K562 (cell line): ENCODE measurements around the gene JPH3. TPM values are rescaled to one million over a fixed set of nuclear protein-coding genes. Genes with fewer than 3 reads are reported as not detected.

Experiments
- ATAC-seq: fragments of 200-7000 bp; cut with Tn5 transposase; 3 replicates; pipeline ENCODE4 v1.9.1; 2020; ENCODE audit warnings: moderate library complexity
- BruUV-seq: library from RNA; stranded (reverse); fragments of 400-500 nt; replicated peaks from 2 replicates; lab custom pipeline; 2021; lab: Mats Ljungman, UMichigan
- CTCF ChIA-PET: fragments of 300-600 bp; formaldehyde crosslinking; extraction: SDS; loops from one replicate; lab custom pipeline; 2021; ENCODE audit warnings: low intra/inter-chr PET ratio; lab: Yijun Ruan, JAX
- POLR2A ChIA-PET: fragments of 300-600, 350-650 bp; sonication (Branson Sonifier 250); formaldehyde crosslinking; extraction: SDS; loops from one replicate; lab custom pipeline; 2021; ENCODE audit warnings: antibody characterized with exemption, inconsistent platforms; lab: Yijun Ruan, JAX
- DNase-seq, 4 experiments: peaks; one replicate each; pipeline versions ENCODE4 v3.0.0 to v3.0.0-alpha.2; 2011 to 2018; ENCODE audit warnings: low spot score in 3 of 4, mixed read lengths in 3 of 4; ENCODE audit errors: extremely low read depth in 1 of 4
- FAIRE-seq: peaks from 2 replicates; lab custom pipeline; 2011; peaks lifted over from hg19 to GRCh38; lab: Jason Lieb, UNC
- H2AFZ ChIP-seq: 2 replicates; pipeline ENCODE4 v1.6.0; 2011; ENCODE audit warnings: low read depth, low read length, control low read depth, inconsistent platforms
- H3K27ac ChIP-seq: fragments of 200-600 bp; 3 replicates; pipeline ENCODE4 v1.8.0; 2011; ENCODE audit warnings: low read depth, mild to moderate bottlenecking, control low read depth, inconsistent platforms, low read length, moderate library complexity, mixed read lengths; ENCODE audit errors: extremely low read depth
- H3K27me3 ChIP-seq, 2 experiments: fragments of 300-600 bp in 1 of 2; 2 replicates in 1 of 2; 3 replicates in 1 of 2; pipeline versions ENCODE4 v1.6.0 to v1.8.0; 2011; ENCODE audit warnings: inconsistent platforms in 2 of 2, low read length in 2 of 2, mild to moderate bottlenecking in 1 of 2, mixed read lengths in 1 of 2, moderate library complexity in 1 of 2; ENCODE audit not compliant: control insufficient read depth in 2 of 2, insufficient read depth in 2 of 2
- H3K36me3 ChIP-seq: fragments of 300-600 bp; 3 replicates; pipeline ENCODE4 v1.8.0; 2011; ENCODE audit warnings: mild to moderate bottlenecking, low read length, inconsistent platforms; ENCODE audit not compliant: control insufficient read depth, insufficient read depth
- H3K4me1 ChIP-seq, 2 experiments: fragments of 200-600 bp in 1 of 2; replicated peaks in 1 of 2; 2 replicates in 1 of 2; 3 replicates in 1 of 2; pipeline versions ENCODE4 v1.5.1 to v1.8.0; 2011; ENCODE audit warnings: inconsistent platforms in 2 of 2, low read length in 2 of 2, mild to moderate bottlenecking in 1 of 2, mixed read lengths in 1 of 2, moderate library complexity in 1 of 2; ENCODE audit not compliant: control insufficient read depth in 2 of 2, insufficient read depth in 2 of 2
- H3K4me2 ChIP-seq: 2 replicates; pipeline ENCODE4 v1.6.1; 2011; ENCODE audit warnings: low read length, control low read depth, inconsistent platforms, mixed read lengths; ENCODE audit not compliant: insufficient read depth
- H3K4me3 ChIP-seq: fragments of 200-600 bp; sonication (generic), shearing (Covaris generic); 2 replicates; pipeline ENCODE4 v1.5.1; 2016; ENCODE audit warnings: control low read depth, inconsistent platforms
- H3K79me2 ChIP-seq: fragments of 200-600 bp; 3 replicates; pipeline ENCODE4 v1.8.0; 2011; ENCODE audit warnings: low read length, inconsistent platforms; ENCODE audit not compliant: control insufficient read depth, insufficient read depth
- H3K9ac ChIP-seq, 2 experiments: 2 replicates each; pipeline versions ENCODE4 v1.6.0 to v1.6.1; 2011; ENCODE audit warnings: low read depth in 2 of 2, low read length in 2 of 2, control low read depth in 1 of 2, inconsistent platforms in 1 of 2, mild to moderate bottlenecking in 1 of 2, mixed read lengths in 1 of 2; ENCODE audit not compliant: insufficient read depth in 1 of 2
- H3K9me1 ChIP-seq: one replicate; pipeline ENCODE4 v1.6.0; 2011; ENCODE audit warnings: inconsistent platforms, mild to moderate bottlenecking, low read length, moderate library complexity; ENCODE audit not compliant: control insufficient read depth, insufficient read depth
- H3K9me3 ChIP-seq: replicated peaks from 2 replicates; pipeline ENCODE4 v1.5.1; 2011; ENCODE audit warnings: low read depth, low read length, inconsistent platforms; ENCODE audit not compliant: control insufficient read depth, insufficient read depth
- H4K20me1 ChIP-seq: replicated peaks from 2 replicates; pipeline ENCODE4 v1.6.1; 2011; ENCODE audit warnings: low read length, inconsistent platforms, mixed read lengths; ENCODE audit not compliant: control insufficient read depth, insufficient read depth
- DMBX1 ChIP-seq: fragments of 250-450 bp; sonication (Bioruptor Pico); IDR thresholded peaks from 2 replicates; pipeline ENCODE4 v1.8.0; 2022; ENCODE audit warnings: inconsistent platforms, mild to moderate bottlenecking, moderate library complexity, borderline replicate concordance
- HMGXB4 ChIP-seq: sonication (generic); formaldehyde crosslinking; IDR thresholded peaks from 2 replicates; pipeline ENCODE4 v1.8.1; 2023; ENCODE audit warnings: mild to moderate bottlenecking, missing genetic modification reagents
- JUND ChIP-seq, 2 experiments: IDR thresholded peaks; 2 replicates in 1 of 2; 3 replicates in 1 of 2; pipeline ENCODE4 v1.6.1; 2011; ENCODE audit warnings: borderline replicate concordance in 2 of 2, low read depth in 2 of 2, low read length in 2 of 2, improper control_type of control experiment in 1 of 2, missing biosample characterization in 1 of 2, missing genetic modification characterization in 1 of 2, missing genetic modification reagents in 1 of 2
- KDM2B ChIP-seq: fragments of 250-450 bp; sonication (Bioruptor Pico); IDR thresholded peaks from 2 replicates; pipeline ENCODE4 v1.8.0; 2021; ENCODE audit warnings: mild to moderate bottlenecking, moderate library complexity
- MAFG ChIP-seq: fragments of 450-650 bp; conservative IDR thresholded peaks from 2 replicates; pipeline ENCODE4 v1.6.1; 2016; ENCODE audit warnings: missing genetic modification characterization, missing compliant biosample characterization
- MYBL2 ChIP-seq, 2 experiments: fragments of 450-650 bp in 1 of 2; sonication (generic) in 1 of 2; formaldehyde crosslinking in 1 of 2; IDR thresholded peaks; 2 replicates each; pipeline versions ENCODE4 v1.6.1 to v1.8.1; 2017 to 2022; ENCODE audit warnings: borderline replicate concordance in 1 of 2, inconsistent platforms in 1 of 2, low read depth in 1 of 2, mild to moderate bottlenecking in 1 of 2, missing genetic modification reagents in 1 of 2, moderate library complexity in 1 of 2
- NFATC3 ChIP-seq: fragments of 450-650 bp; IDR thresholded peaks from 2 replicates; pipeline ENCODE4 v1.6.1; 2017; ENCODE audit warnings: mild to moderate bottlenecking
- PTBP1 ChIP-seq: fragments of 200-400 bp; formaldehyde crosslinking; IDR thresholded peaks from 2 replicates; pipeline ENCODE4 v1.6.1; 2017; ENCODE audit warnings: low read depth, low read length
- SAP30 ChIP-seq: fragments of 200-600 bp; sonication (generic); IDR thresholded peaks from 2 replicates; pipeline ENCODE4 v1.6.1; 2012; ENCODE audit warnings: borderline replicate concordance, low read depth, mild to moderate bottlenecking, moderate library complexity, low read length, control low read depth, inconsistent platforms; ENCODE audit not compliant: insufficient read depth, poor library complexity, severe bottlenecking
- ZNF644 ChIP-seq: fragments of 200-800 bp; sonication (Bioruptor generic); IDR thresholded peaks from 2 replicates; pipeline ENCODE4 v1.6.1; 2016; ENCODE audit warnings: low read depth, missing genetic modification characterization, missing compliant biosample characterization
- WGBS: fragments of 100-300 bp; shearing (Covaris generic); methylation state at CpG from one replicate; pipeline ENCODE4 v1.1.6; 2016; ENCODE audit warnings: low coverage, mixed read lengths; ENCODE audit not compliant: insufficient coverage; ENCODE audit errors: missing lambda C conversion rate; 5-methylcytosine and 5-hydroxymethylcytosine counted together
- in situ Hi-C: fragments of 300-500 bp; cut with MboI; formaldehyde crosslinking; loops from 4 replicates; pipeline ENCODE4 v1.15.0; 2018; ENCODE audit warnings: inconsistent platforms, mixed read lengths
- intact Hi-C: fragments of 100-400 bp; cut with micrococcal nuclease; formaldehyde crosslinking; loops from 2 replicates; pipeline ENCODE4 v1.14.2; 2022
- polyA plus RNA-seq, 8 experiments: library from polyadenylated mRNA; depleted of rRNA in 4 of 8; stranded (reverse) in 5 of 8; unstranded in 3 of 8; fragments of >200 nt; fragmentation: Nextera tagmentation in 2 of 8; fragmentation: Illumina TruSeq in 1 of 8; extraction: Ambion mirVana in 2 of 8; extraction: Trizol in 1 of 8; gene quantifications; 2 replicates each; pipeline versions ENCODE4 v1.2.1 to v1.2.3, GENCODE V29; 2011 to 2014; ENCODE audit warnings: inconsistent platforms in 1 of 8, missing spikeins in 1 of 8
- total RNA-seq, 7 experiments: library from RNA; depleted of rRNA in 6 of 7; stranded (reverse); fragments of >200 nt in 6 of 7; fragmentation: Illumina TruSeq in 2 of 7; extraction: Trizol in 2 of 7; gene quantifications; 2 replicates each; pipeline versions ENCODE4 v1.2.1 to v1.2.3, GENCODE V29; 2011 to 2021; ENCODE audit warnings: low replicate concordance in 1 of 7
- TF ChIP-seq, protein P1 (sequence below): fragments of 450-650 bp; IDR thresholded peaks from 2 replicates; pipeline ENCODE4 v1.7.1; 2018; ENCODE audit warnings: mild to moderate bottlenecking, low read depth; ENCODE audit not compliant: partially characterized antibody
- TF ChIP-seq, protein P2 (sequence below): fragments of 250-450 bp; sonication (Bioruptor Pico); IDR thresholded peaks from 2 replicates; pipeline ENCODE4 v1.8.0; 2022; ENCODE audit warnings: moderate library complexity, mild to moderate bottlenecking, inconsistent platforms
- TF ChIP-seq, protein P3 (sequence below): conservative IDR thresholded peaks from 2 replicates; pipeline ENCODE4 v1.6.1; 2011; ENCODE audit warnings: low read depth, mild to moderate bottlenecking, low read length; ENCODE audit not compliant: control insufficient read depth

JPH3 gene
- total and polyA plus RNA-seq, 9 of the 15 experiments (the other 6 are each of a cell fraction or from before 2014, with no cell fraction given): 0.01 TPM; not detected in 8

DNA sequence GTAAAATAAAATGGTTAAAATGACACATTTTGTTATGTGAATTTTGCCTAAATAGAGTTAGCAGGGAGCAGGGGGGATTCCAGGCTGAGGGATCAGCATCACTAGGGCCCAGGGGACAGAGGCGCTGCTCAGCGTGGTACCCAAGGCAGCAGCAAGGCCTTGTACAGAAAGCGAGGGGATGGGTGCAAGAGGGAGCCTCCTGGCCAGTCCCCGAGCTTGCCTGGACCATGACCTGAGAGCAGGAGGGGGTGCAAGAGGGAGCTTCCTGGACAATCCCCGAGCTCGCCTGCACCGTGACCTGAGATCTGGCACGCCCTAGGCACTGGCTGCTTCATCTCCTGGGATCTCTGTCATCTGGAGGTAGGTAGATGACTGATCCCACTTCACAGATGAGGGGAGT lies 17.3 kb upstream of the JPH3 start:
- BruUV-seq: no TSS peak
- Histone ChIP-seq H3K4me3 (no peak overlapping the region), H3K79me2 (no peaks in the 10 kb centered on the region), H3K4me2 (no peak overlapping the region), H3K9ac (no peak overlapping the region), H3K27ac (no peak overlapping the region), H3K36me3 (no peaks in the 10 kb centered on the region), H3K9me3 (no peaks in the 10 kb centered on the region), H3K4me1 (peaks cover 18 to 31% of the 10 kb centered on the region in 2 experiments; a peak in 4 of 5 replicates), H3K27me3 (peaks cover 39 to 70% of the 10 kb centered on the region in 2 experiments), H4K20me1 (0 out of 2 replicates have a peak, but pooled peaks cover 6% of the 10 kb centered on the region), H3K9me1 (peaks cover 3% of the 10 kb centered on the region), H2AFZ (no peak overlapping the region)
- no peak for DNase-seq
- POLR2A ChIA-PET: no interaction called here
- no peak for FAIRE-seq
- intact Hi-C loops (no loop called here), in situ Hi-C loops (loop anchor here (5.0 kb wide), 1 partner anchor 52 kb away; no protein-coding TSS in a partner anchor)
- CTCF ChIA-PET: no interaction called here
- no peak for ATAC-seq
- WGBS: 24% methylated on average over 8 of the region's 8 CpGs
- no peak for TF ChIP-seq KDM2B (CRISPR knock-in tag)
- no peak for TF ChIP-seq SAP30
- no peak for TF ChIP-seq PTBP1
- TF ChIP-seq, protein P1, sequence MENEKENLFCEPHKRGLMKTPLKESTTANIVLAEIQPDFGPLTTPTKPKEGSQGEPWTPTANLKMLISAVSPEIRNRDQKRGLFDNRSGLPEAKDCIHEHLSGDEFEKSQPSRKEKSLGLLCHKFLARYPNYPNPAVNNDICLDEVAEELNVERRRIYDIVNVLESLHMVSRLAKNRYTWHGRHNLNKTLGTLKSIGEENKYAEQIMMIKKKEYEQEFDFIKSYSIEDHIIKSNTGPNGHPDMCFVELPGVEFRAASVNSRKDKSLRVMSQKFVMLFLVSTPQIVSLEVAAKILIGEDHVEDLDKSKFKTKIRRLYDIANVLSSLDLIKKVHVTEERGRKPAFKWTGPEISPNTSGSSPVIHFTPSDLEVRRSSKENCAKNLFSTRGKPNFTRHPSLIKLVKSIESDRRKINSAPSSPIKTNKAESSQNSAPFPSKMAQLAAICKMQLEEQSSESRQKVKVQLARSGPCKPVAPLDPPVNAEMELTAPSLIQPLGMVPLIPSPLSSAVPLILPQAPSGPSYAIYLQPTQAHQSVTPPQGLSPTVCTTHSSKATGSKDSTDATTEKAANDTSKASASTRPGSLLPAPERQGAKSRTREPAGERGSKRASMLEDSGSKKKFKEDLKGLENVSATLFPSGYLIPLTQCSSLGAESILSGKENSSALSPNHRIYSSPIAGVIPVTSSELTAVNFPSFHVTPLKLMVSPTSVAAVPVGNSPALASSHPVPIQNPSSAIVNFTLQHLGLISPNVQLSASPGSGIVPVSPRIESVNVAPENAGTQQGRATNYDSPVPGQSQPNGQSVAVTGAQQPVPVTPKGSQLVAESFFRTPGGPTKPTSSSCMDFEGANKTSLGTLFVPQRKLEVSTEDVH: no peak
- TF ChIP-seq, protein P2, sequence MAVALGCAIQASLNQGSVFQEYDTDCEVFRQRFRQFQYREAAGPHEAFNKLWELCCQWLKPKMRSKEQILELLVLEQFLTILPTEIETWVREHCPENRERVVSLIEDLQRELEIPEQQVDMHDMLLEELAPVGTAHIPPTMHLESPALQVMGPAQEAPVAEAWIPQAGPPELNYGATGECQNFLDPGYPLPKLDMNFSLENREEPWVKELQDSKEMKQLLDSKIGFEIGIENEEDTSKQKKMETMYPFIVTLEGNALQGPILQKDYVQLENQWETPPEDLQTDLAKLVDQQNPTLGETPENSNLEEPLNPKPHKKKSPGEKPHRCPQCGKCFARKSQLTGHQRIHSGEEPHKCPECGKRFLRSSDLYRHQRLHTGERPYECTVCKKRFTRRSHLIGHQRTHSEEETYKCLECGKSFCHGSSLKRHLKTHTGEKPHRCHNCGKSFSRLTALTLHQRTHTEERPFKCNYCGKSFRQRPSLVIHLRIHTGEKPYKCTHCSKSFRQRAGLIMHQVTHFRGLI (CRISPR knock-in tag): no peak
- no peak for TF ChIP-seq MAFG (tag)
- TF ChIP-seq MYBL2 (IDR thresholded peaks at IDR 0.05; ENCODE audit: low read depth): no peak
- TF ChIP-seq MYBL2 (CRISPR knock-in tag; IDR thresholded peaks at IDR 0.05; ENCODE audit: borderline replicate concordance): no peak
- no peak for TF ChIP-seq HMGXB4 (CRISPR knock-in tag)
- TF ChIP-seq ZNF644 (tag): no peak
- no peak for TF ChIP-seq DMBX1 (CRISPR knock-in tag)
- no peak for TF ChIP-seq JUND (IDR thresholded peaks at IDR 0.05; ENCODE audit: borderline replicate concordance, low read depth, low read length)
- TF ChIP-seq JUND (tag; IDR thresholded peaks at IDR 0.05; ENCODE audit: borderline replicate concordance, low read depth, low read length): no peak
- TF ChIP-seq NFATC3: no peak
- TF ChIP-seq, protein P3, sequence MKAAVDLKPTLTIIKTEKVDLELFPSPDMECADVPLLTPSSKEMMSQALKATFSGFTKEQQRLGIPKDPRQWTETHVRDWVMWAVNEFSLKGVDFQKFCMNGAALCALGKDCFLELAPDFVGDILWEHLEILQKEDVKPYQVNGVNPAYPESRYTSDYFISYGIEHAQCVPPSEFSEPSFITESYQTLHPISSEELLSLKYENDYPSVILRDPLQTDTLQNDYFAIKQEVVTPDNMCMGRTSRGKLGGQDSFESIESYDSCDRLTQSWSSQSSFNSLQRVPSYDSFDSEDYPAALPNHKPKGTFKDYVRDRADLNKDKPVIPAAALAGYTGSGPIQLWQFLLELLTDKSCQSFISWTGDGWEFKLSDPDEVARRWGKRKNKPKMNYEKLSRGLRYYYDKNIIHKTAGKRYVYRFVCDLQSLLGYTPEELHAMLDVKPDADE: no peak
